ENCODE data around the gene KIF2A. TPM values are rescaled to one million over a fixed set of nuclear protein-coding genes. Genes with fewer than 3 reads are reported as not detected.
A peak's percentile ranks its signal among the peaks of the same experiment; 100 is the strongest.

Gene KIF2A
- total RNA-seq, 1 donor from 2014 or later = 91.7 TPM

- TF ChIP-seq, protein P1, sequence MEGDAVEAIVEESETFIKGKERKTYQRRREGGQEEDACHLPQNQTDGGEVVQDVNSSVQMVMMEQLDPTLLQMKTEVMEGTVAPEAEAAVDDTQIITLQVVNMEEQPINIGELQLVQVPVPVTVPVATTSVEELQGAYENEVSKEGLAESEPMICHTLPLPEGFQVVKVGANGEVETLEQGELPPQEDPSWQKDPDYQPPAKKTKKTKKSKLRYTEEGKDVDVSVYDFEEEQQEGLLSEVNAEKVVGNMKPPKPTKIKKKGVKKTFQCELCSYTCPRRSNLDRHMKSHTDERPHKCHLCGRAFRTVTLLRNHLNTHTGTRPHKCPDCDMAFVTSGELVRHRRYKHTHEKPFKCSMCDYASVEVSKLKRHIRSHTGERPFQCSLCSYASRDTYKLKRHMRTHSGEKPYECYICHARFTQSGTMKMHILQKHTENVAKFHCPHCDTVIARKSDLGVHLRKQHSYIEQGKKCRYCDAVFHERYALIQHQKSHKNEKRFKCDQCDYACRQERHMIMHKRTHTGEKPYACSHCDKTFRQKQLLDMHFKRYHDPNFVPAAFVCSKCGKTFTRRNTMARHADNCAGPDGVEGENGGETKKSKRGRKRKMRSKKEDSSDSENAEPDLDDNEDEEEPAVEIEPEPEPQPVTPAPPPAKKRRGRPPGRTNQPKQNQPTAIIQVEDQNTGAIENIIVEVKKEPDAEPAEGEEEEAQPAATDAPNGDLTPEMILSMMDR (IDR thresholded peaks at IDR 0.05; ENCODE audit: partially characterized antibody, unreplicated experiment) = no peak
- peaks cover under 1% of the 10 kb centered on the region for H3K9me3 Mint-ChIP-seq (ENCODE audit: unreplicated experiment)
- H3K27me3 Mint-ChIP-seq (ENCODE audit: unreplicated experiment) = no peaks in the 10 kb centered on the region
- no peak overlapping the region for H3K27ac Mint-ChIP-seq (ENCODE audit: unreplicated experiment)
- no peak for DNase-seq
- peaks cover 11% of the 10 kb centered on the region for H3K4me1 Mint-ChIP-seq (ENCODE audit: low read depth, unreplicated experiment)
- H3K4me3 Mint-ChIP-seq (ENCODE audit: unreplicated experiment) = no peak overlapping the region
- no peaks in the 10 kb centered on the region for H3K36me3 Mint-ChIP-seq (ENCODE audit: unreplicated experiment)
Observed at GRCh38 chr5:62282064-62282463, 23.9 kb upstream of the KIF2A start.

- DNase-seq = no peak
- Mint-ChIP-seq H3K4me1 (ENCODE audit: low read depth, unreplicated experiment) (peaks cover 10% of the 10 kb centered on the region), H3K27ac (ENCODE audit: unreplicated experiment) (no peak overlapping the region), H3K9me3 (ENCODE audit: unreplicated experiment) (peaks cover 3% of the 10 kb centered on the region), H3K4me3 (ENCODE audit: unreplicated experiment) (no peak overlapping the region), H3K27me3 (ENCODE audit: unreplicated experiment) (no peaks in the 10 kb centered on the region), H3K36me3 (ENCODE audit: unreplicated experiment) (no peaks in the 10 kb centered on the region)
- TF ChIP-seq, protein P1 (IDR thresholded peaks at IDR 0.05; ENCODE audit: partially characterized antibody, unreplicated experiment) = no peak
Observed at GRCh38 chr5:62283005-62283404, 23.0 kb upstream of the KIF2A start.

DNA sequence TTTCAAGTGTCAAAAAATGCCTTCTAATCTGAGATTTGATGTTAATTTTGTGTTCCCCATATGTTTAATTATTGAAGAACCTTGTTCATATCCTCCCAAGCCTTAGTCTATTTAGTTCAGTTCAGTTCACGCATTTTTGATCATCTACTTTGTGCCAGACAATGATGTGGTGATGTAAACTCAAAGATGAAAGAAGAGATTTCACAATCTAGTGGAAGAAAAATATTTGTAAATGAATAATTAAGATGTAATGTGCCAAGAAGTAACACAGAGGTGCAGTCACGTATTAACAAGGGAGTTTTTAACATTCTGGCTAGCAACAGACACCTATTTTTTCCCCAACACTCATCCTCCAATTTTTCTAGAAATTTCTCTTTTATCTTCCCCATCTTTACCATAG, 22.1 kb upstream of the KIF2A start:
- H3K27ac Mint-ChIP-seq (ENCODE audit: unreplicated experiment) = no peak overlapping the region
- peaks cover 3% of the 10 kb centered on the region for H3K9me3 Mint-ChIP-seq (ENCODE audit: unreplicated experiment)
- no peaks in the 10 kb centered on the region for H3K27me3 Mint-ChIP-seq (ENCODE audit: unreplicated experiment)
- TF ChIP-seq, protein P1 (IDR thresholded peaks at IDR 0.05; ENCODE audit: partially characterized antibody, unreplicated experiment) = no peak
- no peaks in the 10 kb centered on the region for H3K36me3 Mint-ChIP-seq (ENCODE audit: unreplicated experiment)
- H3K4me3 Mint-ChIP-seq (ENCODE audit: unreplicated experiment) = peak overlapping the region; percentile 7
- H3K4me1 Mint-ChIP-seq (ENCODE audit: low read depth, unreplicated experiment) = peaks cover 10% of the 10 kb centered on the region
- DNase-seq = no peak

- Mint-ChIP-seq H3K4me1 (ENCODE audit: low read depth, unreplicated experiment) (peaks cover 10% of the 10 kb centered on the region), H3K27me3 (ENCODE audit: unreplicated experiment) (no peaks in the 10 kb centered on the region), H3K4me3 (ENCODE audit: unreplicated experiment) (no peak overlapping the region), H3K9me3 (ENCODE audit: unreplicated experiment) (peaks cover 3% of the 10 kb centered on the region), H3K27ac (ENCODE audit: unreplicated experiment) (no peak overlapping the region), H3K36me3 (ENCODE audit: unreplicated experiment) (no peaks in the 10 kb centered on the region)
- TF ChIP-seq, protein P1 (IDR thresholded peaks at IDR 0.05; ENCODE audit: partially characterized antibody, unreplicated experiment) = no peak
- no peak for DNase-seq
Observed at GRCh38 chr5:62284946-62285891, 20.8 kb upstream of the KIF2A start.

DNA sequence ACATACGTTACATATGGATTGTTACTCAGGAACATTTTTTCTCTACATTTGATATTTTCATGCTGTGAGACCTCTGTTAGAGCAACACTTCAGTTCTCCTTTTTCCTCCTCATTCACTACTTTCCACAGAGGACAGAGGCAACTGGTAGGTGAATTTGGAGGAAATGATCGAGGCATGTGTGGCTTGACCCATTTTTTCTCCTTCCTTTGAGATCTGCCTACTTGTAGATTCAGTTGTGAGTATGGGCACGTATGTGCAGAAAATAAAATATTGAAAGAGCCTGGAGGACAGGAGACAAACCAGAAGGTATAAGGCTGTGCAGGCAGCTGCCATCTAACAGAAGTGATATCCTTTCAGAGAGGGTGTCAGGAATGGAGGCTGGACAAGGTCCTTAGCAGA, 19.2 kb upstream of the KIF2A start:
- Mint-ChIP-seq H3K4me3 (ENCODE audit: unreplicated experiment) (no peak overlapping the region), H3K36me3 (ENCODE audit: unreplicated experiment) (no peaks in the 10 kb centered on the region), H3K4me1 (ENCODE audit: low read depth, unreplicated experiment) (peaks cover 10% of the 10 kb centered on the region), H3K27me3 (ENCODE audit: unreplicated experiment) (no peaks in the 10 kb centered on the region), H3K27ac (ENCODE audit: unreplicated experiment) (no peak overlapping the region), H3K9me3 (ENCODE audit: unreplicated experiment) (peaks cover 5% of the 10 kb centered on the region)
- TF ChIP-seq, protein P1 (IDR thresholded peaks at IDR 0.05; ENCODE audit: partially characterized antibody, unreplicated experiment) = no peak
- no peak for DNase-seq
